H1 (cell line): Measurements from ENCODE around the gene LMO2. TPM values are rescaled to one million over a fixed set of nuclear protein-coding genes. Genes with fewer than 3 reads are reported as not detected.

Experiments used
- CTCF ChIA-PET: fragments of 300-600 bp; sonication (Branson Sonifier 250); formaldehyde crosslinking; loops from one replicate; lab custom pipeline; 2021; ENCODE audit not compliant: partially characterized antibody; lab: Charles Lee
- POLR2A ChIA-PET: fragments of 300-600 bp; sonication (Branson Sonifier 250); formaldehyde crosslinking; loops from one replicate; lab custom pipeline; 2021; ENCODE audit warnings: inconsistent platforms; ENCODE audit not compliant: partially characterized antibody; lab: Charles Lee
- DNase-seq, 2 experiments: peaks; one replicate each; pipeline versions ENCODE4 v3.0.0 to v3.0.0-alpha.2; 2010 to 2022; ENCODE audit warnings: low spot score in 2 of 2, low read depth in 1 of 2, mixed read lengths in 1 of 2
- FAIRE-seq: peaks from 2 replicates; lab custom pipeline; 2011; peaks lifted over from hg19 to GRCh38; lab: Jason Lieb, UNC
- H2AFZ ChIP-seq: 2 replicates; pipeline ENCODE4 v1.8.1; 2012; ENCODE audit warnings: low read length, inconsistent platforms
- H2AK5ac ChIP-seq: 2 replicates; pipeline ENCODE4 v1.6.1; 2013; ENCODE audit warnings: low read depth, low read length
- H2BK120ac ChIP-seq: replicated peaks from 2 replicates; pipeline ENCODE3; 2013; ENCODE audit warnings: low read depth, low read length, inconsistent platforms
- H2BK12ac ChIP-seq: 2 replicates; pipeline ENCODE4 v1.6.1; 2013; ENCODE audit warnings: low read depth, low read length
- H2BK15ac ChIP-seq: 2 replicates; pipeline ENCODE4 v1.6.1; 2013; ENCODE audit warnings: low read length
- H2BK20ac ChIP-seq: 2 replicates; pipeline ENCODE4 v1.6.1; 2013; ENCODE audit warnings: low read length
- H2BK5ac ChIP-seq: 2 replicates; pipeline ENCODE4 v1.6.1; 2013; ENCODE audit warnings: low read depth, low read length
- H3K14ac ChIP-seq: 2 replicates; pipeline ENCODE4 v1.6.1; 2013; ENCODE audit warnings: inconsistent platforms; ENCODE audit not compliant: insufficient read length
- H3K18ac ChIP-seq: 2 replicates; pipeline ENCODE4 v1.6.1; 2013; ENCODE audit warnings: low read length; ENCODE audit errors: extremely low read depth
- H3K23ac ChIP-seq: 2 replicates; pipeline ENCODE4 v1.6.1; 2013; ENCODE audit warnings: inconsistent platforms; ENCODE audit not compliant: insufficient read length
- H3K23me2 ChIP-seq: 2 replicates; pipeline ENCODE4 v1.6.1; 2013; ENCODE audit warnings: low read depth, low read length
- H3K27ac ChIP-seq: 2 replicates; pipeline ENCODE4 v1.6.1; 2011; ENCODE audit warnings: low read depth, low read length, inconsistent platforms
- H3K27me3 ChIP-seq, 4 experiments: replicated peaks in 1 of 4; 1 replicate in 1 of 4; 2 replicates in 3 of 4; pipeline versions ENCODE4 v1.6.1 to v1.8.1; 2011 to 2013; ENCODE audit warnings: low read length in 3 of 4, mild to moderate bottlenecking in 3 of 4, inconsistent platforms in 2 of 4, mixed read lengths in 2 of 4, moderate library complexity in 1 of 4; ENCODE audit not compliant: control insufficient read depth in 3 of 4, insufficient read depth in 3 of 4; ENCODE audit errors: extremely low read depth in 1 of 4
- H3K36me3 ChIP-seq, 4 experiments: 2 replicates each; pipeline versions ENCODE4 v1.6.1 to v1.8.1; 2011 to 2013; ENCODE audit warnings: mild to moderate bottlenecking in 4 of 4, low read length in 3 of 4, moderate library complexity in 2 of 4, control low read depth in 1 of 4, inconsistent platforms in 1 of 4; ENCODE audit not compliant: insufficient read depth in 4 of 4, control insufficient read depth in 2 of 4
- H3K4ac ChIP-seq: replicated peaks from 2 replicates; pipeline ENCODE3; 2013; ENCODE audit warnings: low read length, low read depth, mixed read lengths, inconsistent platforms; ENCODE audit not compliant: insufficient read length
- H3K4me1 ChIP-seq, 4 experiments: replicated peaks in 1 of 4; 1 replicate in 1 of 4; 2 replicates in 3 of 4; pipeline versions ENCODE4 v1.6.1 to v1.8.1; 2011 to 2013; ENCODE audit warnings: low read length in 3 of 4, inconsistent platforms in 2 of 4, mixed read lengths in 1 of 4; ENCODE audit not compliant: insufficient read depth in 4 of 4, control insufficient read depth in 3 of 4
- H3K4me2 ChIP-seq, 2 experiments: 2 replicates each; pipeline versions ENCODE4 v1.6.1 to v1.8.1; 2011 to 2013; ENCODE audit warnings: low read depth in 2 of 2, low read length in 2 of 2, control low read depth in 1 of 2, inconsistent platforms in 1 of 2, mild to moderate bottlenecking in 1 of 2; ENCODE audit not compliant: insufficient read depth in 1 of 2
- H3K4me3 ChIP-seq, 4 experiments: fragments of 200-600, 300-600 bp in 1 of 4; sonication (generic), shearing (Covaris generic), sonication (Bioruptor Twin) in 1 of 4; 2 replicates each; pipeline versions ENCODE4 v1.5.1 to v1.8.1; 2011 to 2016; ENCODE audit warnings: low read length in 4 of 4, low read depth in 3 of 4, control low read depth in 2 of 4, inconsistent platforms in 2 of 4, mild to moderate bottlenecking in 2 of 4, mixed read lengths in 1 of 4, moderate library complexity in 1 of 4; ENCODE audit not compliant: insufficient read depth in 2 of 4; ENCODE audit errors: extremely low read depth in 1 of 4
- H3K56ac ChIP-seq: replicated peaks from 2 replicates; pipeline ENCODE3; 2013; ENCODE audit warnings: low read depth, mild to moderate bottlenecking, mixed read lengths, low read length, inconsistent platforms; ENCODE audit not compliant: insufficient read length
- H3K79me1 ChIP-seq: 2 replicates; pipeline ENCODE4 v1.6.1; 2013; ENCODE audit warnings: low read depth, low read length, control low read depth
- H3K79me2 ChIP-seq, 2 experiments: 2 replicates each; pipeline versions ENCODE4 v1.6.1 to v1.8.1; 2012 to 2013; ENCODE audit warnings: low read length in 2 of 2, mild to moderate bottlenecking in 2 of 2, inconsistent platforms in 1 of 2; ENCODE audit not compliant: insufficient read depth in 2 of 2, control insufficient read depth in 1 of 2
- H3K9ac ChIP-seq, 4 experiments: replicated peaks in 1 of 4; 1 replicate in 1 of 4; 2 replicates in 3 of 4; pipeline versions ENCODE4 v1.6.1 to v1.8.1; 2011 to 2013; ENCODE audit warnings: low read depth in 3 of 4, low read length in 3 of 4, control low read depth in 2 of 4, mild to moderate bottlenecking in 2 of 4, moderate library complexity in 2 of 4, inconsistent platforms in 1 of 4; ENCODE audit errors: extremely low read depth in 1 of 4
- H3K9me3 ChIP-seq, 2 experiments: 2 replicates each; pipeline versions ENCODE4 v1.6.1 to v1.8.1; 2012 to 2013; ENCODE audit warnings: mild to moderate bottlenecking in 2 of 2, moderate library complexity in 2 of 2, control low read depth in 1 of 2, inconsistent platforms in 1 of 2, low read depth in 1 of 2, low read length in 1 of 2, mixed read lengths in 1 of 2; ENCODE audit not compliant: insufficient read depth in 2 of 2
- H4K20me1 ChIP-seq, 2 experiments: replicated peaks in 1 of 2; 2 replicates each; pipeline versions ENCODE3 to v1.8.1; 2011 to 2013; ENCODE audit warnings: inconsistent platforms in 2 of 2, low read length in 2 of 2, mild to moderate bottlenecking in 1 of 2; ENCODE audit not compliant: insufficient read depth in 2 of 2, control insufficient read depth in 1 of 2
- H4K5ac ChIP-seq: 2 replicates; pipeline ENCODE4 v1.6.1; 2013; ENCODE audit warnings: low read length, low read depth, mixed read lengths, inconsistent platforms; ENCODE audit not compliant: insufficient read length
- H4K8ac ChIP-seq: 2 replicates; pipeline ENCODE4 v1.8.0; 2013; ENCODE audit warnings: mild to moderate bottlenecking, moderate library complexity, low read length, inconsistent platforms; ENCODE audit not compliant: insufficient read depth; ENCODE audit errors: extremely low read depth
- H4K91ac ChIP-seq: replicated peaks from 2 replicates; pipeline ENCODE3; 2013; ENCODE audit warnings: low read length, mixed read lengths, inconsistent platforms; ENCODE audit not compliant: insufficient read length
- CTBP2 ChIP-seq: IDR thresholded peaks from 2 replicates; pipeline ENCODE4 v1.7.0; 2011; ENCODE audit warnings: borderline replicate concordance, mild to moderate bottlenecking, moderate library complexity, mixed read lengths, low read length; ENCODE audit not compliant: insufficient read depth, insufficient read length
- EZH2 ChIP-seq: fragments of 200-600 bp; sonication (generic); IDR thresholded peaks from 2 replicates; pipeline ENCODE4 v1.7.1; 2012; ENCODE audit warnings: low read depth, mild to moderate bottlenecking, moderate library complexity, low read length, inconsistent platforms; ENCODE audit not compliant: severe bottlenecking
- FOSL1 ChIP-seq: IDR thresholded peaks from 2 replicates; pipeline ENCODE4 v1.6.1; 2011; ENCODE audit warnings: mild to moderate bottlenecking, low read depth, low read length, moderate library complexity; ENCODE audit not compliant: insufficient read depth
- SRF ChIP-seq: IDR thresholded peaks from 2 replicates; pipeline ENCODE4 v1.6.1; 2011; ENCODE audit warnings: mild to moderate bottlenecking, low read depth, low read length, moderate library complexity
- TAF1 ChIP-seq: IDR thresholded peaks from 2 replicates; pipeline ENCODE4 v1.6.1; 2011; ENCODE audit warnings: mild to moderate bottlenecking, low read depth, low read length
- WGBS, 2 experiments: shearing (Covaris generic) in 1 of 2; methylation state at CpG; one replicate each; pipeline versions ENCODE4 v1.1.6 to v1.1.7; 2013 to 2015; ENCODE audit warnings: low lambda C conversion rate in 2 of 2, mixed read lengths in 2 of 2, inconsistent platforms in 1 of 2, low coverage in 1 of 2, missing lambda C conversion rate in 1 of 2; ENCODE audit not compliant: insufficient replicate concordance in 2 of 2, insufficient coverage in 1 of 2, insufficient read length in 1 of 2; ENCODE audit errors: extremely low coverage in 1 of 2, missing lambda C conversion rate in 1 of 2; 5-methylcytosine and 5-hydroxymethylcytosine counted together
- long read RNA-seq, 2 experiments: library from RNA in 1 of 2; library from capped mRNA in 1 of 2; stranded (forward); transcript quantifications; one replicate each; pipeline ENCODE4 v2.0.0, GENCODE V29; 2021; ENCODE audit warnings: inconsistent platforms in 1 of 2
- polyA minus RNA-seq, 3 experiments: library from RNA; depleted of rRNA, polyadenylated mRNA; stranded (reverse); fragments of >200 nt; gene quantifications; 1 replicate in 2 of 3; 2 replicates in 1 of 3; pipeline ENCODE4 v1.2.3, GENCODE V29; 2011
- polyA plus RNA-seq, 7 experiments: library from polyadenylated mRNA; depleted of rRNA in 3 of 7; stranded (reverse) in 5 of 7; unstranded in 2 of 7; fragments of >200 nt in 5 of 7; fragments of 200-250 nt in 2 of 7; gene quantifications; 1 replicate in 5 of 7; 2 replicates in 1 of 7; 4 replicates in 1 of 7; pipeline versions ENCODE4 v1.2.1 to v1.2.3, GENCODE V29; 2011 to 2013; ENCODE audit warnings: missing spikeins in 2 of 7, mixed read lengths in 2 of 7
- total RNA-seq: library from RNA; stranded (reverse); fragmentation: NEBNext Ultra II Directional; extraction: Animal tissue kit (Norgen Biotek cat#: 25700); gene quantifications from 2 replicates; pipeline ENCODE4 v1.2.1, GENCODE V29; 2021

The LMO2 gene
- total RNA-seq (2.0 and 2.7 TPM in 2 replicates), polyA plus RNA-seq (2011; rRNA removed) (1.2 and 1.6 TPM in 2 replicates), polyA minus RNA-seq (2011; rRNA and poly(A)+ RNA removed) (0.20 and 0.98 TPM in 2 replicates)
- 2.2 TPM for polyA plus RNA-seq (2011; cell fraction: cytosol; rRNA removed)
- 0.98 TPM for polyA plus RNA-seq (2011; cell fraction: nucleus; rRNA removed)
- 0.70 to 1.3 TPM (median 1.1 TPM) in 4 replicates for polyA plus RNA-seq (2012, experiment 1 of 2)
- 0.70 TPM for polyA plus RNA-seq (2012, experiment 2 of 2)
- polyA plus RNA-seq (2013, experiment 1 of 2), result 0.53 TPM
- 0.44 TPM for polyA plus RNA-seq (2013, experiment 2 of 2)
- 0.95 TPM for polyA minus RNA-seq (2011; cell fraction: cytosol; rRNA and poly(A)+ RNA removed)
- 3.5 TPM for polyA minus RNA-seq (2011; cell fraction: nucleus; rRNA and poly(A)+ RNA removed)
- long read RNA-seq, experiment 1, partial matches to known transcripts, result 1 of 3 reads
- long read RNA-seq, experiment 1, other reads (novel, unspliced or antisense), result 0 of 3 reads
- long read RNA-seq, experiment 2, result 0 reads

GRCh38 chr11:33891714-33892327 lies at the start of gene LMO2:
Gene LMO2 (minus strand): TSS chr11:33892076. CDS start chr11:33869716, 22,360 bp downstream.
- no peak within 1 kb of the TSS for H3K4ac ChIP-seq
- no peaks in the 10 kb centered on the region for H3K27me3 ChIP-seq
- H2AK5ac ChIP-seq, result no peak within 1 kb of the TSS
- CTCF ChIA-PET, result interaction anchor here (1.1 to 1.2 kb wide), 2 partner anchors 11 to 16 kb away, joined by 3 read pairs; no protein-coding TSS in a partner anchor
- H3K79me2 ChIP-seq, result no peaks in the 10 kb centered on the region
- POLR2A ChIA-PET, result interaction anchor here (1.0 to 1.7 kb wide), 3 partner anchors 11 to 21 kb away, joined by 3 to 5 read pairs (median 4); no protein-coding TSS in a partner anchor
- DNase-seq (no peak), FAIRE-seq (no peak)
- H4K91ac ChIP-seq, result no peak within 1 kb of the TSS
- H3K14ac ChIP-seq, result no peak within 1 kb of the TSS
- H3K4me1 ChIP-seq, result peaks cover 0 to 7% (median 3%) of the 10 kb centered on the region in 4 experiments; a peak in 3 of 7 replicates
- no peak within 1 kb of the TSS for H4K5ac ChIP-seq
- H3K23ac ChIP-seq, result no peak within 1 kb of the TSS
- no peak within 1 kb of the TSS for H2AFZ ChIP-seq
- TF ChIP-seq CTBP2 (no peak), SRF (no peak), TAF1 (no peak), EZH2 (no peak), FOSL1 (no peak)
- H3K9me3 ChIP-seq, result no peaks in the 10 kb centered on the region
- H3K18ac ChIP-seq, result no peak within 1 kb of the TSS
- H4K8ac ChIP-seq, result no peak within 1 kb of the TSS; the same call in 1 of the 2 replicates
- no peaks in the 10 kb centered on the region for H3K79me1 ChIP-seq
- peak within 1 kb of the TSS; percentile 52; the same call in 1 of the 2 replicates for H2BK20ac ChIP-seq
- H3K23me2 ChIP-seq, result no peaks in the 10 kb centered on the region
- H2BK15ac ChIP-seq, result no peak within 1 kb of the TSS
- H2BK12ac ChIP-seq, result no peak within 1 kb of the TSS
- H3K9ac ChIP-seq, result no peak within 1 kb of the TSS
- H3K4me3 ChIP-seq, result no peak within 1 kb of the TSS
- no peaks in the 10 kb centered on the region for H4K20me1 ChIP-seq
- no peak within 1 kb of the TSS for H3K4me2 ChIP-seq
- WGBS, 2 experiments, result 84% methylated on average over 8 of the region's 9 CpGs; no CpG with 5 or more reads in 1 of the 2 experiments
- no peaks in the 10 kb centered on the region for H3K36me3 ChIP-seq
- H3K56ac ChIP-seq, result no peak within 1 kb of the TSS
- H3K27ac ChIP-seq, result no peak within 1 kb of the TSS
- no peak within 1 kb of the TSS for H2BK120ac ChIP-seq
- H2BK5ac ChIP-seq, result 0 out of 2 replicates have a peak within 1 kb of the TSS, but pooled peaks have one; percentile 11
